SK-N-SH treated with all-trans-retinoic acid at 6 μM for 48 hours (cell line): ENCODE results near the gene SOX6.

Experiments used
- ATAC-seq: fragments of 200-7000 bp; cut with Tn5 transposase; 3 replicates; pipeline ENCODE4 v1.9.1; 2020; ENCODE audit warnings: mild to moderate bottlenecking, moderate library complexity
- ARNTL ChIP-seq: fragments of 450-650 bp; formaldehyde crosslinking; IDR thresholded peaks from 2 replicates; pipeline ENCODE4 v1.5.0; 2020; ENCODE audit warnings: low read depth, mild to moderate bottlenecking, moderate library complexity, borderline replicate concordance
- BACH2 ChIP-seq: fragments of 250-450 bp; sonication (Bioruptor Pico); IDR thresholded peaks from 2 replicates; pipeline ENCODE4 v1.9.0; 2021; ENCODE audit warnings: mild to moderate bottlenecking, borderline replicate concordance
- CREB5 ChIP-seq: fragments of 250-450 bp; sonication (Bioruptor Pico); IDR thresholded peaks from 2 replicates; pipeline ENCODE4 v1.5.1; 2020; ENCODE audit warnings: low read depth, mild to moderate bottlenecking, moderate library complexity
- CSDC2 ChIP-seq: fragments of 250-450 bp; sonication (Bioruptor Pico); IDR thresholded peaks from 2 replicates; pipeline ENCODE4 v1.5.0; 2020; ENCODE audit warnings: mild to moderate bottlenecking, moderate library complexity
- CSRNP3 ChIP-seq: fragments of 250-450 bp; sonication (Bioruptor Pico); IDR thresholded peaks from 2 replicates; pipeline ENCODE4 v1.5.1; 2021; ENCODE audit warnings: mild to moderate bottlenecking, moderate library complexity
- GLIS3 ChIP-seq: fragments of 250-450 bp; sonication (Bioruptor Pico); IDR thresholded peaks from 2 replicates; pipeline ENCODE4 v1.5.0; 2020; ENCODE audit warnings: mild to moderate bottlenecking, moderate library complexity
- ISL1 ChIP-seq: fragments of 250-450 bp; sonication (Bioruptor Pico); IDR thresholded peaks from 2 replicates; pipeline ENCODE4 v2.1.2; 2022; ENCODE audit warnings: mild to moderate bottlenecking, moderate library complexity
- POU6F1 ChIP-seq: fragments of 250-450 bp; sonication (Bioruptor Pico); IDR thresholded peaks from 2 replicates; pipeline ENCODE4 v1.8.0; 2021; ENCODE audit warnings: low read depth, mild to moderate bottlenecking, moderate library complexity, borderline replicate concordance
- PPARA ChIP-seq: fragments of 250-450 bp; sonication (Bioruptor Pico); IDR thresholded peaks from 2 replicates; pipeline ENCODE4 v1.5.0; 2020; ENCODE audit warnings: mild to moderate bottlenecking, borderline replicate concordance
- RARB ChIP-seq: fragments of 250-450 bp; sonication (Bioruptor Pico); IDR thresholded peaks from 2 replicates; pipeline ENCODE4 v1.8.0; 2021; ENCODE audit warnings: mild to moderate bottlenecking, moderate library complexity
- TCF4 ChIP-seq: fragments of 250-450 bp; sonication (Bioruptor Pico); IDR thresholded peaks from 2 replicates; pipeline ENCODE4 v1.8.0; 2021; ENCODE audit warnings: mild to moderate bottlenecking, moderate library complexity, borderline replicate concordance
- TOX ChIP-seq: fragments of 250-450 bp; sonication (Bioruptor Pico); IDR thresholded peaks from 2 replicates; pipeline ENCODE4 v1.8.0; 2021; ENCODE audit warnings: mild to moderate bottlenecking, moderate library complexity, borderline replicate concordance
- ZFP3 ChIP-seq: fragments of 250-450 bp; sonication (Bioruptor Pico); IDR thresholded peaks from 2 replicates; pipeline ENCODE4 v1.5.0; 2020; ENCODE audit warnings: mild to moderate bottlenecking, moderate library complexity
- ZFP30 ChIP-seq: fragments of 450-650 bp; formaldehyde crosslinking; IDR thresholded peaks from 2 replicates; pipeline ENCODE4 v1.5.0; 2022; ENCODE audit warnings: mild to moderate bottlenecking, moderate library complexity
- ZNF565 ChIP-seq: fragments of 450-650 bp; formaldehyde crosslinking; conservative IDR thresholded peaks from 2 replicates; pipeline ENCODE4 v1.5.0; 2020; ENCODE audit warnings: low read depth, mild to moderate bottlenecking, moderate library complexity
- ZNF70 ChIP-seq: fragments of 450-650 bp; formaldehyde crosslinking; IDR thresholded peaks from 2 replicates; pipeline ENCODE4 v1.5.0; 2020; ENCODE audit warnings: mild to moderate bottlenecking, moderate library complexity
- ZNF8 ChIP-seq: fragments of 450-650 bp; formaldehyde crosslinking; IDR thresholded peaks from 2 replicates; pipeline ENCODE4 v1.5.0; 2020; ENCODE audit warnings: mild to moderate bottlenecking, moderate library complexity
- TF ChIP-seq, protein P1 (sequence below): fragments of 250-450 bp; sonication (Bioruptor Pico); IDR thresholded peaks from 2 replicates; pipeline ENCODE4 v1.5.0; 2020; ENCODE audit warnings: mild to moderate bottlenecking, moderate library complexity
- TF ChIP-seq, protein P2 (sequence below): fragments of 250-450 bp; sonication (Bioruptor Pico); IDR thresholded peaks from 2 replicates; pipeline ENCODE4 v1.8.0; 2020; ENCODE audit warnings: mild to moderate bottlenecking, moderate library complexity, borderline replicate concordance

Gene SOX6

DNA sequence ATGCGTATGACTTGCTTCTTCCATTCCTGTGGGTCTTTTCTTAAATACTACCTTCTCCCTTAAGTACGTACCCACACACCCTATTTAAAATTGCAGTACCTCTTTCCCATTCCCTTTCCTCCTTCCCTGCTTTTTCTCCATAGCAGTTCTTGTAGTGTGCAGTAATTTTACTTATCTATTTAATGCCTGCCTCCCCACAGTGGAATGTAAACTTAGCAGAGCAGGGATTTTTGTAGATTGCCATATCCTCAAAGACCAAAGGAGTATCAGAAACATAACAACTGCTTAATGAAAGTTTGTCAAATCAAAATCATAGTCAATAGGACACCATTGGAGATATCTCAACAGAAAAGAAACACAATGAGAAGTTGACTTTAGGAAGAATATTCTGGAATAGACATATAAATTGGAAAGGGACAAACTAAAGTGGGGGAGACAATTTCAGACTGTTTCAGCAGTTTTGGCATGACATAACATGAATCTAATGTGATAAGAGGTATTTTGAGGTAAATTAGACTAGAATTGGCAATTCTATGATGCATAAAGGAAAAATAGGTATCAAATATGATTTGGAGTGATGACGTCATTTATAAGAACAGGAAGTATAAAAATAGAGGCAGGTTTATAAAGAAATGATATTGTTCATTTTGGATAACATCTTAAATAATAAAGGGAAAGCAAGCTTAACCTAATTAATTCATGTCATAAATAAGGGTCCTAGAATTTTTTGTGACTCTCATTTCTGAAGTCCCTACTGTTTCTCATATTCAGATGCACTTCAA, 188.4 kb downstream of the SOX6 start:
- no peak for ATAC-seq
- TF ChIP-seq ZFP3 = no peak
- TF ChIP-seq BACH2 (CRISPR knock-in tag) = no peak
- TF ChIP-seq GLIS3 (CRISPR knock-in tag) = no peak
- no peak for TF ChIP-seq ISL1 (CRISPR knock-in tag)
- TF ChIP-seq CSRNP3 (CRISPR knock-in tag) = no peak

DNA sequence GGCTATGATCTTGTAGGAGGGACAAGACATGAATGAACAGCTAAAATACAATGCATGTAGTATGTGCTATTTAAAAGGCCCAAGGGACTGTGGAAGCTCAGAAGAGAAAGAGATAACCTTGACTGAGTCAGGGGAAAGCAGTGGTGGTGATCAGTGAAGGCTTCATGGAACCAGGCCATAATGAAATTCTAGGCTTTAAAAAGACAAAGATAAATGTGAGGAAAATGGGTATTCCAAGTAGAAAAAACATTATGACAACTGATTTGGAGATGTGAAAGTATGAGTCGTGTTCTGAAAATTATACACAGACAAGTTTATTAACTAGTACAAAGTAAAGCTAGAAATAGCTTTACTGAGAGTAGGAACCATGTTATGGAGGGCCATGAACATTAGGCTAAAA, 189.8 kb downstream of the SOX6 start:
- ATAC-seq = no peak
- TF ChIP-seq ZNF8 (CRISPR knock-in tag) (no peak), ZNF565 (no peak), ISL1 (CRISPR knock-in tag) (no peak), GLIS3 (CRISPR knock-in tag) (no peak), TOX (CRISPR knock-in tag) (no peak), CSRNP3 (CRISPR knock-in tag) (no peak), RARB (CRISPR knock-in tag) (no peak), ZFP3 (no peak), BACH2 (CRISPR knock-in tag) (no peak), POU6F1 (CRISPR knock-in tag) (no peak), ZFP30 (CRISPR knock-in tag) (no peak), PPARA (CRISPR knock-in tag) (no peak), CSDC2 (no peak), CREB5 (CRISPR knock-in tag) (no peak)
- TF ChIP-seq, protein P1, sequence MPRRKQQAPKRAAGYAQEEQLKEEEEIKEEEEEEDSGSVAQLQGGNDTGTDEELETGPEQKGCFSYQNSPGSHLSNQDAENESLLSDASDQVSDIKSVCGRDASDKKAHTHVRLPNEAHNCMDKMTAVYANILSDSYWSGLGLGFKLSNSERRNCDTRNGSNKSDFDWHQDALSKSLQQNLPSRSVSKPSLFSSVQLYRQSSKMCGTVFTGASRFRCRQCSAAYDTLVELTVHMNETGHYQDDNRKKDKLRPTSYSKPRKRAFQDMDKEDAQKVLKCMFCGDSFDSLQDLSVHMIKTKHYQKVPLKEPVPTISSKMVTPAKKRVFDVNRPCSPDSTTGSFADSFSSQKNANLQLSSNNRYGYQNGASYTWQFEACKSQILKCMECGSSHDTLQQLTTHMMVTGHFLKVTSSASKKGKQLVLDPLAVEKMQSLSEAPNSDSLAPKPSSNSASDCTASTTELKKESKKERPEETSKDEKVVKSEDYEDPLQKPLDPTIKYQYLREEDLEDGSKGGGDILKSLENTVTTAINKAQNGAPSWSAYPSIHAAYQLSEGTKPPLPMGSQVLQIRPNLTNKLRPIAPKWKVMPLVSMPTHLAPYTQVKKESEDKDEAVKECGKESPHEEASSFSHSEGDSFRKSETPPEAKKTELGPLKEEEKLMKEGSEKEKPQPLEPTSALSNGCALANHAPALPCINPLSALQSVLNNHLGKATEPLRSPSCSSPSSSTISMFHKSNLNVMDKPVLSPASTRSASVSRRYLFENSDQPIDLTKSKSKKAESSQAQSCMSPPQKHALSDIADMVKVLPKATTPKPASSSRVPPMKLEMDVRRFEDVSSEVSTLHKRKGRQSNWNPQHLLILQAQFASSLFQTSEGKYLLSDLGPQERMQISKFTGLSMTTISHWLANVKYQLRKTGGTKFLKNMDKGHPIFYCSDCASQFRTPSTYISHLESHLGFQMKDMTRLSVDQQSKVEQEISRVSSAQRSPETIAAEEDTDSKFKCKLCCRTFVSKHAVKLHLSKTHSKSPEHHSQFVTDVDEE = no peak

DNA sequence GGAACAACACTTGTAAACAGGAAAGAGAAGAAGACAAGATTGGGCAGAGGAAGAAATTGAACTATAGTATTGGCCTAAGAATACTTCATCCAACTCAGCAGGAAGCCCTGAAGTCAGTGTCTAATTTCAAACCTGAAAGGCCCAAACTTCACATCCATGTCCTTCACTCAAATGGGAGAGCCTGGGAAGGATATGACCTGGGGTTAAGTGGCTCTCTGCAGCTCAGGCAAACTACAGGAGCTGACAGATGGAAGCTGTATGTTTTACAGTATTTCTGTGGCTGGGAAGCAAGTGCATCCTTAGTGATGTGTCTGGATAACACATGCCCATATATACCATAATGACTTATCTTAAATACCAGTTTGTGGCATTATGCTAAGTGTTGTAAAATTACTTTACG, 196.2 kb downstream of the SOX6 start:
- ATAC-seq = no peak
- TF ChIP-seq PPARA (CRISPR knock-in tag) (no peak), ZFP3 (no peak), TCF4 (no peak), BACH2 (CRISPR knock-in tag) (no peak), POU6F1 (CRISPR knock-in tag) (no peak), ARNTL (no peak), CSDC2 (no peak), ZNF70 (CRISPR knock-in tag) (no peak)
- TF ChIP-seq, protein P2, sequence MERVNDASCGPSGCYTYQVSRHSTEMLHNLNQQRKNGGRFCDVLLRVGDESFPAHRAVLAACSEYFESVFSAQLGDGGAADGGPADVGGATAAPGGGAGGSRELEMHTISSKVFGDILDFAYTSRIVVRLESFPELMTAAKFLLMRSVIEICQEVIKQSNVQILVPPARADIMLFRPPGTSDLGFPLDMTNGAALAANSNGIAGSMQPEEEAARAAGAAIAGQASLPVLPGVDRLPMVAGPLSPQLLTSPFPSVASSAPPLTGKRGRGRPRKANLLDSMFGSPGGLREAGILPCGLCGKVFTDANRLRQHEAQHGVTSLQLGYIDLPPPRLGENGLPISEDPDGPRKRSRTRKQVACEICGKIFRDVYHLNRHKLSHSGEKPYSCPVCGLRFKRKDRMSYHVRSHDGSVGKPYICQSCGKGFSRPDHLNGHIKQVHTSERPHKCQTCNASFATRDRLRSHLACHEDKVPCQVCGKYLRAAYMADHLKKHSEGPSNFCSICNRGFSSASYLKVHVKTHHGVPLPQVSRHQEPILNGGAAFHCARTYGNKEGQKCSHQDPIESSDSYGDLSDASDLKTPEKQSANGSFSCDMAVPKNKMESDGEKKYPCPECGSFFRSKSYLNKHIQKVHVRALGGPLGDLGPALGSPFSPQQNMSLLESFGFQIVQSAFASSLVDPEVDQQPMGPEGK = no peak
